Spleen (tissue), 7 donors: ENCODE results near the gene ATP6V0C.
A peak's percentile ranks its signal among the peaks of the same experiment; 100 is the strongest.

Source experiments
- CTCF ChIP-seq, 11 experiments: fragments of 200-600 bp in 7 of 11; fragments of 450-650 bp in 4 of 11; sonication (generic) in 4 of 11; IDR thresholded peaks in 8 of 11; conservative IDR thresholded peaks in 3 of 11; 1 replicate in 7 of 11; 2 replicates in 4 of 11; pipeline versions ENCODE4 v1.4.0 to v1.8.0; 2016 to 2021; ENCODE audit warnings: antibody characterized with exemption in 11 of 11, inconsistent platforms in 4 of 11, mild to moderate bottlenecking in 1 of 11
- POLR2AphosphoS5 ChIP-seq, 3 donors: sonication (generic); formaldehyde crosslinking; IDR thresholded peaks; one replicate each; pipeline ENCODE4 v1.5.1; 2017; ENCODE audit warnings: antibody characterized with exemption in 3 of 3
- donor health status: DM: no; HTN: no; CAD: no; lungs with moderate emphysema.
- donor health status: DM: no; HTN: no; CAD: no.
- donor health status: DM: no; HTN: no; CAD: no.

GRCh38 chr16:2531696-2532493, 18.1 kb downstream of the ATP6V0C start:
- TF ChIP-seq CTCF (IDR thresholded peaks at IDR 0.05 in 8 of 11, conservative IDR thresholded peaks at IDR 0.05 in 3 of 11) (peak in 1 of 11 experiments; percentile 19), POLR2AphosphoS5 (IDR thresholded peaks at IDR 0.05) (peak; percentile 96 to 97 (median 96))
